GM12875 (cell line): ENCODE measurements around the gene AKAIN1.

Source experiments
- H3K4me3 ChIP-seq: one replicate; pipeline ENCODE4 v1.5.1; 2011; ENCODE audit warnings: low read depth, low read length, control low read depth
- TF ChIP-seq, protein P1 (sequence below): IDR thresholded peaks from 2 replicates; pipeline ENCODE4 v1.5.1; 2011; ENCODE audit warnings: low read depth, mild to moderate bottlenecking, control low read depth, inconsistent platforms, low read length, moderate library complexity, borderline replicate concordance; ENCODE audit not compliant: insufficient read depth

Gene AKAIN1, protein sequence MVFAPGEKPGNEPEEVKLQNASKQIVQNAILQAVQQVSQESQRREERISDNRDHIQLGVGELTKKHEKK

DNA sequence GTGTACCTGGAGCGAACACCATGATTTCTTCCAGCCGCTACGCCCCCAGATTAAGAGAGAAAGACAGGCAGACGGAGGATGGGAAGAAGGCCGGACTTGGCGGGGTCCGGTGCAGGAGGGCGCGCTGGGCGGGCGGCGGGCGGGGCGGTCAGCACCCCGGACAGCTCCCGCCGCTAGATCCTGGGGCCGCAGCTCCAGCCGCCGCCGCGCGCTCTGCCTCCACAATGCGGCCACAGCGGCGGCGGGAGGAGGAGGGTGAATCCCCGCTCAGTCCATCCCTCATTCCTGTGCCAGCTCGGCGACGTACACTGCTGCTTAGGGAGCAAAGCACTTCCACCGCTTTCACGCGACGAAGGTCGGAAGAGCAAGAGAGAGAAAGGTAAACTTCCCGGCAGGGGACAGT, at the start of gene AKAIN1:
Gene AKAIN1, minus strand, starts transcription at position 226 of the 403 bp plus-strand sequence. Its CDS starts 204 bp downstream, at position 22.
- H3K4me3 ChIP-seq: no peak within 1 kb of the TSS
- TF ChIP-seq, protein P1, sequence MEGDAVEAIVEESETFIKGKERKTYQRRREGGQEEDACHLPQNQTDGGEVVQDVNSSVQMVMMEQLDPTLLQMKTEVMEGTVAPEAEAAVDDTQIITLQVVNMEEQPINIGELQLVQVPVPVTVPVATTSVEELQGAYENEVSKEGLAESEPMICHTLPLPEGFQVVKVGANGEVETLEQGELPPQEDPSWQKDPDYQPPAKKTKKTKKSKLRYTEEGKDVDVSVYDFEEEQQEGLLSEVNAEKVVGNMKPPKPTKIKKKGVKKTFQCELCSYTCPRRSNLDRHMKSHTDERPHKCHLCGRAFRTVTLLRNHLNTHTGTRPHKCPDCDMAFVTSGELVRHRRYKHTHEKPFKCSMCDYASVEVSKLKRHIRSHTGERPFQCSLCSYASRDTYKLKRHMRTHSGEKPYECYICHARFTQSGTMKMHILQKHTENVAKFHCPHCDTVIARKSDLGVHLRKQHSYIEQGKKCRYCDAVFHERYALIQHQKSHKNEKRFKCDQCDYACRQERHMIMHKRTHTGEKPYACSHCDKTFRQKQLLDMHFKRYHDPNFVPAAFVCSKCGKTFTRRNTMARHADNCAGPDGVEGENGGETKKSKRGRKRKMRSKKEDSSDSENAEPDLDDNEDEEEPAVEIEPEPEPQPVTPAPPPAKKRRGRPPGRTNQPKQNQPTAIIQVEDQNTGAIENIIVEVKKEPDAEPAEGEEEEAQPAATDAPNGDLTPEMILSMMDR: no peak

DNA sequence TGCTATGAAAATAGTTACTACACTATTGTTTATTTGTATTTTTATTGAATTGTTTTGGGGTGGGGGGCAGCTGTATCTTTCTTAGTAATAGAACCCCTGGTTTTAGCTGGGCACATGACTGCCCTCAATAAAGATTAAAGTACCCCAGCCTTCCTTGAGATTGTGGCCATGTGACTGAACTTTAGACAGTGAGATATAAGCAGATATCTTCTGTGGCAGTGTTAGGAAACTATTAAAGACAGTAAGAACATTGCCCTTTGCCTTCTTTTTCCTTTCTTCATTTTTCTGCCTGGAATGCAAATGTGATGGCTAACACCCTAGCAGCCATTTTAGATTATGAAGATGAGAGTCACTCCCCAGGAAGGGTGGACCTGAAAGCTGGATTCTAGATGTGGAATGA, 47.9 kb upstream of the AKAIN1 start:
- TF ChIP-seq, protein P1: no peak
- no peak overlapping the region for H3K4me3 ChIP-seq

DNA sequence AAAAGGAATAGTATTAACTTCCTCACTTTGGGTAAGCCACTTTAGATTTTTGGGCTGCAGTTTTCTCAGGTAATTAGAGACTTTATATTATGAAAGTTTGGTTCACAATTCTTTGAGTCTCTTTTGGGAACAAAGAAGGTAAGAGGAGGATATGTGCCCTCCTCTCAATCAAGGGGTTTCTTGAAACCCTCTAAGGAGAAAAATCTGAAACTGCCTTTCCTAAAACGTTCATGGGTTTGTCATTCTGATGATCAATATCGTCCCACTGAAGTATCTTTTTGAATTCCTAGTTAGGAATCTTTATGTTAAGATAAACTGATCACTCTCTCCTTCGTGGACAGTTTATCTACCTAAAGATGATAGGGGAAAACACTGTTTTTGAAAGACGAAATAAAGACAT, 42.4 kb upstream of the AKAIN1 start:
- TF ChIP-seq, protein P1: no peak
- H3K4me3 ChIP-seq: no peak overlapping the region

DNA sequence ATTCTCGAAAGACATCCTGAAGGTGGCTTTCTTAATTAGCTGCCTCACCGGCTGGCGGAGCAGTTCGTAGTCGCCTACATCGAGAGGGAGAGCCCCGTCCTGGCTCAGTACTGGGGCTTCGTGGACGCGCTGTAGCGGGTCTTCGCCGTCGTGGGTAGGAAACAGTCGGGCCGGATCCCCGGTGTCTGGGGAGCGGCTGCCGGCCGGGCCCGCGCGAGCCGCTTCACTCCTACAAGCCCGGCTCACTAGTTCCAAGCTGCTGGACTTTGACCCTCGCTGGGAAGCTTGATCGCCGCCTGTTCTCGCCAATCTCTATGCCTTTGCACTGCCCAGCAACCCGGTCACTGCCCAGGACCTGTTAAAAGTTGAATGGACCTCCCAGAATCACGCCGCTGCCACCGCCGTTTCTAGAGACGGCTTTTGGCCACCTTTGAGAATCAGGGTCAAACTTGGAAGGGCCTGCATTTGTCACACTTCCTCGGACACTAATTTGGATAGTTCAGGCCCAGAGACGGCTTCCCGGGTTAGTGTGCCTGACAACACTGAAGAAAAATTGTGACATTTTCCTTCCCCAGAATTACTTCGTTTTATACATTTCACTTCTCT, 41.4 kb upstream of the AKAIN1 start:
- H3K4me3 ChIP-seq: peak overlapping the region; percentile 93
- TF ChIP-seq, protein P1: no peak

DNA sequence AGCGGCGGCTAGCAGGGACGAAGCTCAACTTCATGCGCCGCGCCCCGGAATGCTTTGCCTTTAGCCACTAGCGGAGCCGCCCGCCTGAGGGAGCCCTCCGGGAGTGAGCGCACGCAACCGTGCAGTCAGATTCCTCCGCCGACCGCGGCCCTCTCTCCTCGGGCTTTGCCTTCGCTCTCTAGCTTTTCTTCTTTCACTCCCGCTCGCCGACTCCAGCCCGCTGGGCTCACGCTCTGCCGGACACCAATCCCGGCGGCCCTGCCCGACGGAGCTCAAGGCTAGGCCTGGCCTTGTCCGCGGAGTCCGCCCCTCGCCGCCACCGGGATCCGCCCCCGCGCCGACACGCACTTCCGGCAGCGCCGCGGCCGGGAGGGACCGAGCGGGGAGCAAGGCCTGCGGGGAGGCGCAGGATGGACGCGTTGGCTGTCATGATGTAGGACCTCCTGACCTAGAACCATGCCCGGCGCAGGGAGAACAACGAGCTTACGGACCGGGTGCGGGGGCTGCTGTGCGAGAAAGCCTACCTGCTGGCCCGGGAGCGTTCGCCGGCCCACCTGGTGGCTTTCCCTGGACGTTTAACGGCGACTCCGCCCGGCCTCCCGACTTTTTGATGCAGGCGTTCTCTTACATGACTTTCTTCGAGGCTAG, 40.8 kb upstream of the AKAIN1 start:
- TF ChIP-seq, protein P1: no peak
- H3K4me3 ChIP-seq: peak overlapping the region; percentile 93

DNA sequence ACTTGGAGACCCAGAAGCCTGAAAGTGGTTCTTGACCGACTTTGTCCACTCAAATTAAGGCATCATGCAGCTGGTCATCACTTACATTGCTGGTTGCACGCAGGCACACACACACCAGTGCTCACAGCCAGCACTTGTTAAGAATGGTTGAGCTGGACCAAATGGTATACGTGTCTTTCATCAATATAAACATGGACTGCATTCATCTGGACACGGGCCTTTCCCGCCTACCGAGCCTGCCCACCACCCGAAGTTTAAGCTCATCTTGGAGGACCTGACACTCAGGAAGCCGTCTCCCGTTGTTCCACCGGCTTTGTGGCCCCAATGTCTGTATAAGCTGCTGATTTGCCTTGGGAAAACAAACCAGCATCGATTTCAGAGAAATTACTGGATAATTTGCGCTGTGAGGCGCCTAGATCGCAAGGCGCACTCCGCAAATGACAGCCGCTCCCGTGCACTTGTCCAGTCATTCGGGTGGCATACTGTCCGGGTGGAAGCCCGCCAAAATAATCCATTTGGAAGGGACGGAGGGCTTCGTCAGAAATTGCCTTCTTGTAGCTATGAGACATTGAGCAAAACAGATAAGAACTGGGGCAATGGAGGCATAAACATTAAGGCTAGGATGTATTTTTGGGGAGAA, 40.1 kb upstream of the AKAIN1 start:
- peak overlapping the region; percentile 93 for H3K4me3 ChIP-seq
- TF ChIP-seq, protein P1: no peak
